Suprapubic skin (tissue), 4 donors: ENCODE results near the gene GINS1. TPM values are rescaled to one million over a fixed set of nuclear protein-coding genes. Genes with fewer than 3 reads are reported as not detected.

Source experiments
- DNase-seq, 2 donors: peaks; one replicate each; pipeline ENCODE4 v3.0.0-alpha.2; 2019; ENCODE audit warnings: low spot score in 2 of 2
- H3K27ac ChIP-seq: fragments of 200-600 bp; sonication (generic); one replicate; pipeline ENCODE4 v1.5.1; 2019
- H3K27me3 ChIP-seq: fragments of 200-600 bp; sonication (generic); one replicate; pipeline ENCODE4 v1.5.1; 2019
- H3K36me3 ChIP-seq: fragments of 200-600 bp; sonication (generic); one replicate; pipeline ENCODE4 v1.5.1; 2019
- H3K4me1 ChIP-seq: fragments of 200-600 bp; sonication (generic); one replicate; pipeline ENCODE4 v1.5.1; 2019
- H3K4me3 ChIP-seq: fragments of 200-600 bp; sonication (generic); one replicate; pipeline ENCODE4 v1.5.1; 2019; ENCODE audit warnings: mild to moderate bottlenecking
- H3K9me3 ChIP-seq: fragments of 200-600 bp; sonication (generic); one replicate; pipeline ENCODE4 v1.5.1; 2019
- CTCF ChIP-seq, 2 donors: fragments of 200-600 bp in 1 of 2; fragments of 450-650 bp in 1 of 2; sonication (generic) in 1 of 2; IDR thresholded peaks; one replicate each; pipeline ENCODE4 v1.5.1; 2016 to 2019; ENCODE audit warnings: antibody characterized with exemption in 2 of 2, mild to moderate bottlenecking in 1 of 2, moderate library complexity in 1 of 2
- EP300 ChIP-seq: sonication (generic); formaldehyde crosslinking; IDR thresholded peaks from one replicate; pipeline ENCODE4 v1.6.1; 2017; ENCODE audit warnings: antibody characterized with exemption
- POLR2A ChIP-seq, 2 donors: fragments of 450-650 bp; IDR thresholded peaks; one replicate each; pipeline ENCODE4 v1.6.1; 2017; ENCODE audit warnings: antibody characterized with exemption in 2 of 2, mild to moderate bottlenecking in 2 of 2, moderate library complexity in 2 of 2
- POLR2AphosphoS5 ChIP-seq, 3 donors: sonication (generic); formaldehyde crosslinking; IDR thresholded peaks; one replicate each; pipeline ENCODE4 v1.6.1; 2017; ENCODE audit warnings: antibody characterized with exemption in 3 of 3
- WGBS: methylation state at CpG from one replicate; pipeline ENCODE4 v1.1.5; 2018; 5-methylcytosine and 5-hydroxymethylcytosine counted together
- total RNA-seq, 4 donors: library from RNA; depleted of rRNA; stranded (reverse); fragments of >200 nt; gene quantifications; one replicate each; pipeline ENCODE4 v1.1.0, GENCODE V29; 2016

The GINS1 gene
- total RNA-seq, 4 donors from 2014 or later = 2.4 to 3.6 (median 2.6) TPM

GRCh38 chr20:25408170-25408547, 686 bp downstream of the GINS1 start:
- Histone ChIP-seq H3K4me3 (peak overlapping the region; percentile 75), H3K4me1 (peaks cover 15% of the 10 kb centered on the region), H3K27me3 (no peaks in the 10 kb centered on the region), H3K9me3 (no peaks in the 10 kb centered on the region), H3K36me3 (no peaks in the 10 kb centered on the region), H3K27ac (no peak overlapping the region)
- no peak for TF ChIP-seq CTCF (IDR thresholded peaks at IDR 0.05)
- TF ChIP-seq EP300 = no peak
- TF ChIP-seq POLR2A (IDR thresholded peaks at IDR 0.05) = no peak
- no peak for TF ChIP-seq POLR2AphosphoS5 (IDR thresholded peaks at IDR 0.05)
- no peak for DNase-seq
- 1% methylated on average over 4 of the region's 4 CpGs for WGBS

- 92% methylated on average over 5 of the region's 5 CpGs for WGBS
- peaks cover 15% of the 10 kb centered on the region for H3K4me1 ChIP-seq
- no peak overlapping the region for H3K4me3 ChIP-seq
- TF ChIP-seq EP300 = no peak
- TF ChIP-seq POLR2AphosphoS5 (IDR thresholded peaks at IDR 0.05) = no peak
- no peak for TF ChIP-seq CTCF (IDR thresholded peaks at IDR 0.05)
- TF ChIP-seq POLR2A (IDR thresholded peaks at IDR 0.05) = no peak
- no peak overlapping the region for H3K27ac ChIP-seq
- no peaks in the 10 kb centered on the region for H3K9me3 ChIP-seq
- no peaks in the 10 kb centered on the region for H3K27me3 ChIP-seq
- no peaks in the 10 kb centered on the region for H3K36me3 ChIP-seq
- no peak for DNase-seq
Measured at GRCh38 chr20:25408890-25409289, 1.4 kb downstream of the GINS1 start.

- Histone ChIP-seq H3K4me3 (no peak overlapping the region), H3K27me3 (no peaks in the 10 kb centered on the region), H3K9me3 (no peaks in the 10 kb centered on the region), H3K36me3 (peaks cover 5% of the 10 kb centered on the region), H3K4me1 (no peaks in the 10 kb centered on the region), H3K27ac (no peak overlapping the region)
- DNase-seq = no peak
- no peak for TF ChIP-seq POLR2A (IDR thresholded peaks at IDR 0.05)
- no peak for TF ChIP-seq EP300
- TF ChIP-seq CTCF (IDR thresholded peaks at IDR 0.05) = no peak
- TF ChIP-seq POLR2AphosphoS5 (IDR thresholded peaks at IDR 0.05) = no peak
- 67% methylated on average over 1 of the region's 1 CpG for WGBS
Measured at GRCh38 chr20:25418776-25419175, 11.3 kb downstream of the GINS1 start.

- no peak overlapping the region for H3K4me3 ChIP-seq
- peaks cover 5% of the 10 kb centered on the region for H3K36me3 ChIP-seq
- DNase-seq = no peak
- H3K27ac ChIP-seq = no peak overlapping the region
- H3K4me1 ChIP-seq = no peaks in the 10 kb centered on the region
- H3K27me3 ChIP-seq = no peaks in the 10 kb centered on the region
- H3K9me3 ChIP-seq = no peaks in the 10 kb centered on the region
- TF ChIP-seq EP300 (no peak), POLR2A (IDR thresholded peaks at IDR 0.05) (no peak), POLR2AphosphoS5 (IDR thresholded peaks at IDR 0.05) (no peak), CTCF (IDR thresholded peaks at IDR 0.05) (no peak)
Measured at GRCh38 chr20:25421102-25421501, 13.6 kb downstream of the GINS1 start.

- TF ChIP-seq POLR2AphosphoS5 (IDR thresholded peaks at IDR 0.05) = no peak
- TF ChIP-seq POLR2A (IDR thresholded peaks at IDR 0.05) = no peak
- no peak for TF ChIP-seq CTCF (IDR thresholded peaks at IDR 0.05)
- Histone ChIP-seq H3K4me1 (no peaks in the 10 kb centered on the region), H3K36me3 (peaks cover 5% of the 10 kb centered on the region), H3K27ac (no peak overlapping the region), H3K9me3 (no peaks in the 10 kb centered on the region), H3K27me3 (no peaks in the 10 kb centered on the region), H3K4me3 (no peak overlapping the region)
- 85% methylated on average over 4 of the region's 4 CpGs for WGBS
- no peak for DNase-seq
Measured at GRCh38 chr20:25422032-25422431, 14.6 kb downstream of the GINS1 start.
